Left lung (tissue), 10 donors: ENCODE results near the gene GSG1L. TPM values are rescaled to one million over a fixed set of nuclear protein-coding genes. Genes with fewer than 3 reads are reported as not detected.
A peak's percentile ranks its signal among the peaks of the same experiment; 100 is the strongest.

ENCODE experiments used
- ATAC-seq: fragments of 200-7000 bp; cut with Tn5 transposase; one replicate; pipeline ENCODE4 v1.9.1; 2020; ENCODE audit warnings: moderate library complexity
- DNase-seq, 4 donors: peaks; one replicate each; pipeline ENCODE4 v3.0.0-alpha.2; 2013 to 2020
- H3K27ac ChIP-seq, 2 donors: fragments of 200-600 bp; sonication (generic) in 1 of 2; one replicate each; pipeline versions ENCODE4 v1.5.0 to v1.8.0; 2020 to 2021
- H3K27me3 ChIP-seq, 2 donors: fragments of 200-600 bp; sonication (generic) in 1 of 2; one replicate each; pipeline versions ENCODE4 v1.5.0 to v1.8.0; 2020 to 2021
- H3K36me3 ChIP-seq, 2 donors: fragments of 200-600 bp; sonication (generic) in 1 of 2; one replicate each; pipeline versions ENCODE4 v1.5.0 to v1.8.0; 2020 to 2021
- H3K4me1 ChIP-seq, 2 donors: fragments of 200-600 bp; one replicate each; pipeline ENCODE4 v1.8.0; 2021
- H3K4me3 ChIP-seq, 2 donors: fragments of 200-600 bp; sonication (generic) in 1 of 2; one replicate each; pipeline versions ENCODE4 v1.5.0 to v1.8.0; 2020 to 2021; ENCODE audit warnings: mild to moderate bottlenecking in 1 of 2
- H3K9me3 ChIP-seq, 2 donors: fragments of 200-600 bp; sonication (generic) in 1 of 2; one replicate each; pipeline versions ENCODE4 v1.5.0 to v1.8.0; 2020 to 2021
- intact Hi-C, 2 donors: fragments of 100-400 bp; cut with DNase I; formaldehyde crosslinking; loops; one replicate each; pipeline versions ENCODE4 v1.11.2 to v1.14.2; 2022
- polyA plus RNA-seq, 6 donors: library from polyadenylated mRNA; unstranded; fragments of 120-200 nt; gene quantifications; one replicate each; pipeline ENCODE4 v1.2.1, GENCODE V29; 2013; ENCODE audit not compliant: insufficient read length in 6 of 6
- total RNA-seq, 2 donors: library from RNA; stranded (reverse); fragmentation: NEBNext Ultra II Directional; extraction: Animal tissue kit (Norgen Biotek cat#: 25700); gene quantifications; one replicate each; pipeline ENCODE4 v1.2.1, GENCODE V29; 2021
- TF ChIP-seq, protein P1 (sequence below), 2 donors: fragments of 200-600 bp; sonication (generic) in 1 of 2; IDR thresholded peaks; one replicate each; pipeline versions ENCODE4 v1.5.0 to v1.8.0; 2021; ENCODE audit warnings: antibody characterized with exemption in 2 of 2
- donor health status: DM: no; HTN: yes; CAD: no.
- donor health status: DM: no; HTN: no; CAD: no.

The GSG1L gene
- total and polyA plus RNA-seq, 8 donors: 0.20 to 1.2 (median 0.65) TPM; not detected in 1

GRCh38 chr16:28013392-28013791 is 50.1 kb downstream of the GSG1L start:
- intact Hi-C loops: no loop called here
- H3K27ac ChIP-seq: no peak overlapping the region
- DNase-seq (no peak), ATAC-seq (no peak)
- H3K36me3 ChIP-seq: no peaks in the 10 kb centered on the region
- H3K4me1 ChIP-seq: no peaks in the 10 kb centered on the region
- TF ChIP-seq, protein P1, sequence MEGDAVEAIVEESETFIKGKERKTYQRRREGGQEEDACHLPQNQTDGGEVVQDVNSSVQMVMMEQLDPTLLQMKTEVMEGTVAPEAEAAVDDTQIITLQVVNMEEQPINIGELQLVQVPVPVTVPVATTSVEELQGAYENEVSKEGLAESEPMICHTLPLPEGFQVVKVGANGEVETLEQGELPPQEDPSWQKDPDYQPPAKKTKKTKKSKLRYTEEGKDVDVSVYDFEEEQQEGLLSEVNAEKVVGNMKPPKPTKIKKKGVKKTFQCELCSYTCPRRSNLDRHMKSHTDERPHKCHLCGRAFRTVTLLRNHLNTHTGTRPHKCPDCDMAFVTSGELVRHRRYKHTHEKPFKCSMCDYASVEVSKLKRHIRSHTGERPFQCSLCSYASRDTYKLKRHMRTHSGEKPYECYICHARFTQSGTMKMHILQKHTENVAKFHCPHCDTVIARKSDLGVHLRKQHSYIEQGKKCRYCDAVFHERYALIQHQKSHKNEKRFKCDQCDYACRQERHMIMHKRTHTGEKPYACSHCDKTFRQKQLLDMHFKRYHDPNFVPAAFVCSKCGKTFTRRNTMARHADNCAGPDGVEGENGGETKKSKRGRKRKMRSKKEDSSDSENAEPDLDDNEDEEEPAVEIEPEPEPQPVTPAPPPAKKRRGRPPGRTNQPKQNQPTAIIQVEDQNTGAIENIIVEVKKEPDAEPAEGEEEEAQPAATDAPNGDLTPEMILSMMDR (IDR thresholded peaks at IDR 0.05): no peak
- H3K9me3 ChIP-seq: peaks cover 0 to 2% of the 10 kb centered on the region in 2 donors
- H3K4me3 ChIP-seq: no peak overlapping the region
- peaks cover 0 to 25% of the 10 kb centered on the region in 2 donors for H3K27me3 ChIP-seq

GRCh38 chr16:28011971-28012445 is 51.5 kb downstream of the GSG1L start:
- no peak for ATAC-seq
- Histone ChIP-seq H3K27me3 (peaks cover 0 to 25% of the 10 kb centered on the region in 2 donors), H3K27ac (no peak overlapping the region), H3K4me3 (no peak overlapping the region), H3K9me3 (no peaks in the 10 kb centered on the region), H3K36me3 (no peaks in the 10 kb centered on the region), H3K4me1 (no peaks in the 10 kb centered on the region)
- peak in 1 of 4 donors; percentile 4 for DNase-seq
- TF ChIP-seq, protein P1 (IDR thresholded peaks at IDR 0.05): no peak
- intact Hi-C loops: no loop called here

GRCh38 chr16:28011223-28011622 is 52.3 kb downstream of the GSG1L start:
- Histone ChIP-seq H3K4me1 (no peaks in the 10 kb centered on the region), H3K9me3 (no peaks in the 10 kb centered on the region), H3K27me3 (peaks cover 0 to 22% of the 10 kb centered on the region in 2 donors), H3K36me3 (no peaks in the 10 kb centered on the region), H3K27ac (no peak overlapping the region), H3K4me3 (no peak overlapping the region)
- ATAC-seq (no peak), DNase-seq (no peak)
- TF ChIP-seq, protein P1 (IDR thresholded peaks at IDR 0.05): no peak
- intact Hi-C loops: no loop called here

GRCh38 chr16:28010671-28011070 is 52.8 kb downstream of the GSG1L start:
- no peaks in the 10 kb centered on the region for H3K4me1 ChIP-seq
- no peaks in the 10 kb centered on the region for H3K36me3 ChIP-seq
- intact Hi-C loops: no loop called here
- no peak overlapping the region for H3K4me3 ChIP-seq
- H3K27ac ChIP-seq: no peak overlapping the region
- no peak for DNase-seq
- TF ChIP-seq, protein P1 (IDR thresholded peaks at IDR 0.05): no peak
- H3K9me3 ChIP-seq: no peaks in the 10 kb centered on the region
- ATAC-seq: no peak
- peaks cover 0 to 17% of the 10 kb centered on the region in 2 donors for H3K27me3 ChIP-seq

DNA sequence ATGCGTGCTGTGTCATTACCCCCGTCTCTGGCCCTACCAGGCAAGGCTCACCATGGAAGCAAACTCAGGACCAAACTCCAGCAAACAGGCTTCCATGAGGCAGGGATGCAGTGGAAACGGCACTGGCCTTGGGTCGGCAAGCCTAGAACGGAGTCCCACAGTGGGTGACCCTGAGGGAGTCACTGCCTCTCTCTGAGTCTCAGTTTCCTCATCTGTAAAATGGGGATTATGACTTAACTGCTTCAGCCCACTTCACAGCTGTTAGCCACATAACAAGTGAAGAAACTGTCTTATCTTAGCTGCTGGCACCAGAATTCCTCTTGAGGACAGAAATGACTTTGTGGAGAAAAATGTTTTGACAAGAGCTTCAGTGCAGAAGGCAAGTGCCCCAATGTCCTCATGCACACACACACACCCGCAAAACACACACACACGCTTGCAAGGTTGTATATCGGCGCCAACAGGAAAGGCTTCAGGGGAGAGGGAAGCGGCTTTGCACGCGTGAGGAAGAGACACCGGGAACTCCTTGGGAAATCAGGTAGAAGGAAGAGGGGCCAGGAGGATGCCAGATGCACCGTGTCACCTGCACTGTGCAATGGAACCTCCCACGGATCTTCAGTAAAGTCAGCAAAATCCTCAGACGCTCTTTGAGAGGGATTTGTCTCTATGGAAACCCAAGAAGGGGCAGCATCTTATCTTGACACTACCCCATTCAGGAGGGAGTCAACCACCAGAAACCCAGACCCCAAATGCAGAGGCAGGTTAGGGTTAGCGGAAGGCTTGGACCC is 53.7 kb downstream of the GSG1L start:
- TF ChIP-seq, protein P1 (IDR thresholded peaks at IDR 0.05): no peak
- intact Hi-C loops: no loop called here
- ATAC-seq: no peak

More for the DNA sequence above, 53.7 kb downstream of the GSG1L start:
- Histone ChIP-seq H3K27me3 (peaks cover 0 to 15% of the 10 kb centered on the region in 2 donors), H3K9me3 (no peaks in the 10 kb centered on the region), H3K4me1 (no peaks in the 10 kb centered on the region), H3K27ac (no peak overlapping the region), H3K36me3 (no peaks in the 10 kb centered on the region), H3K4me3 (no peak overlapping the region)
- no peak for DNase-seq
